ENCODE measurements around the gene TERT.
"Not testable (repeated sequence)": the region's sequence is repeated elsewhere in the genome, so short reads cannot be mapped to it uniquely, and the experiment has no call there.

TERT gene

DNA sequence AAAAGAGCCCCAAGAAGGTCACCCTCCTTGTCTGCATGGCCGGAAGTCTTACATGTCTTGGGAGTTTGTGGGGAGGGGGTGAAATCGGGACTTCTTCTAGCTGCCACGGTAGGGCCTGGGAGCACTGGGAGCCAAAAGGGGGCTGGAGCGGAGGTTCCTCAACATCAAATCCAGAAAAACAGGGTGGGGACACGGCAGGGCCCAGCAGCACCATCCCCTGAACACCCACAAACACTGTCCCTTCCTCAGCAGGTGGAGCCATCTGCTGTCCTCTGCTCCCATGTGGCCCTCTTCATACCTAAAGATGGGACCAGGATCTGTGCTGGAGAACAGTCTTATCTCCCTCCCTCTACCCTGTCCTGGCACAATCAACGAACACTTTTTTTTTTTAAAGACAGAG, 2.7 kb downstream of the TERT start:
- H3K4me3 ChIP-seq (ENCODE audit: low read depth, low read length), result no peak overlapping the region
- TF ChIP-seq, protein P1, sequence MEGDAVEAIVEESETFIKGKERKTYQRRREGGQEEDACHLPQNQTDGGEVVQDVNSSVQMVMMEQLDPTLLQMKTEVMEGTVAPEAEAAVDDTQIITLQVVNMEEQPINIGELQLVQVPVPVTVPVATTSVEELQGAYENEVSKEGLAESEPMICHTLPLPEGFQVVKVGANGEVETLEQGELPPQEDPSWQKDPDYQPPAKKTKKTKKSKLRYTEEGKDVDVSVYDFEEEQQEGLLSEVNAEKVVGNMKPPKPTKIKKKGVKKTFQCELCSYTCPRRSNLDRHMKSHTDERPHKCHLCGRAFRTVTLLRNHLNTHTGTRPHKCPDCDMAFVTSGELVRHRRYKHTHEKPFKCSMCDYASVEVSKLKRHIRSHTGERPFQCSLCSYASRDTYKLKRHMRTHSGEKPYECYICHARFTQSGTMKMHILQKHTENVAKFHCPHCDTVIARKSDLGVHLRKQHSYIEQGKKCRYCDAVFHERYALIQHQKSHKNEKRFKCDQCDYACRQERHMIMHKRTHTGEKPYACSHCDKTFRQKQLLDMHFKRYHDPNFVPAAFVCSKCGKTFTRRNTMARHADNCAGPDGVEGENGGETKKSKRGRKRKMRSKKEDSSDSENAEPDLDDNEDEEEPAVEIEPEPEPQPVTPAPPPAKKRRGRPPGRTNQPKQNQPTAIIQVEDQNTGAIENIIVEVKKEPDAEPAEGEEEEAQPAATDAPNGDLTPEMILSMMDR (IDR thresholded peaks at IDR 0.05; ENCODE audit: insufficient read depth, low read depth, low read length, missing control alignments), result no peak
- DNase-seq (ENCODE audit: low read depth), result no peak

DNA sequence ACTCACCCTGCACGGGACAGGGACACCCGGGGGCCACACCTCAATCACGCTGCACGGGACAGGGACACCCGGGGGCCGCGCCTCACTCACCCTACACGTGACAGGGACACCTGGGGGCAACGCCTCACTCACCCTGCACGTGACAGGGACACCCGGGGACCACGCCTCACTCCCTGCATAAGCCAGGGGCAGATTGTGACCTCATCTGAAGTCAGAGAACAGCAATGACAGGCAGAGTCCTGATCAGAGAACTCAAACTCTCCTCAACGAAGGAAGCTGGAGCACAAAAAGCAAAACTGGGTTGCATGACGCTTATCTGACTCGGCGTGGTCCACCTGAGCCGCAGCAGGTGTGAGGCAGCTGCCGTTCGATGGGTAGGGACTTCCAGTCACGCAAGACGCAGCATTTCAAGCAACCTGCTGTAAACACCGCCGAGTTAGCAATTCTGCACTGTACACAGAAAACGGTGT, 3.2 kb downstream of the TERT start:
- H3K4me3 ChIP-seq (ENCODE audit: low read depth, low read length), result no peak overlapping the region
- TF ChIP-seq, protein P1 (IDR thresholded peaks at IDR 0.05; ENCODE audit: insufficient read depth, low read depth, low read length, missing control alignments), result no peak
- DNase-seq (ENCODE audit: low read depth), result no peak

DNA sequence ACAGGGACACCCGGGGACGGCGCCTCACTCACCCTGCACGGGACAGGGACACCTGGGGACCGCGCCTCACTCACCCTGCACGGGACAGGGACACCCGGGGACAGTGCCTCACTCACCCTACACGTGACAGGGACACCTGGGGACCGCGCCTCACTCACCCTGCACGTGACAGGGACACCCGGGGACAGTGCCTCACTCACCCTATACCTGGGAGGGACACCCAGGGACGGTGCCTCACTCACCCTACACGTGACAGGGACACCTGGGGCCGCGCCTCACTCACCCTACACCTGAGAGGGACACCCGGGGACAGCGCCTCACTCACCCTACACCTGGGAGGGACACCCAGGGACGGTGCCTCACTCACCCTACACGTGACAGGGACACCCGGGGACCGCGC, 3.9 kb downstream of the TERT start:
- H3K4me3 ChIP-seq (ENCODE audit: low read depth, low read length); DNase-seq (ENCODE audit: low read depth): not testable (repeated sequence)

DNA sequence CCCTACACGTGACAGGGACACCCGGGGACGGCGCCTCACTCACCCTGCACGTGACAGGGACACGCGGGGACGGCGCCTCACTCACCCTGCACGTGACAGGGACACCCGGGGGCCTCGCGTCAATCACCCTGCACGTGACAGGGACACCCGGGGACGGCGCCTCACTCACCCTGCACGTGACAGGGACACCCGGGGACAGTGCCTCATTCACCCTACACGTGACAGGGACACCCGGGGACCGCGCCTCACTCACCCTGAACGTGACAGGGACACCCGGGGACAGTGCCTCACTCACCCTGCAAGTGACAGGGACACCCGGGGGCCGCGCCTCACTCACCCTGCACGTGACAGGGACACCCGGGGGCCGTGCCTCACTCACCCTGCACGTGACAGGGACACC, 5.3 kb downstream of the TERT start:
- not testable (repeated sequence) for H3K4me3 ChIP-seq (ENCODE audit: low read depth, low read length); DNase-seq (ENCODE audit: low read depth)

DNA sequence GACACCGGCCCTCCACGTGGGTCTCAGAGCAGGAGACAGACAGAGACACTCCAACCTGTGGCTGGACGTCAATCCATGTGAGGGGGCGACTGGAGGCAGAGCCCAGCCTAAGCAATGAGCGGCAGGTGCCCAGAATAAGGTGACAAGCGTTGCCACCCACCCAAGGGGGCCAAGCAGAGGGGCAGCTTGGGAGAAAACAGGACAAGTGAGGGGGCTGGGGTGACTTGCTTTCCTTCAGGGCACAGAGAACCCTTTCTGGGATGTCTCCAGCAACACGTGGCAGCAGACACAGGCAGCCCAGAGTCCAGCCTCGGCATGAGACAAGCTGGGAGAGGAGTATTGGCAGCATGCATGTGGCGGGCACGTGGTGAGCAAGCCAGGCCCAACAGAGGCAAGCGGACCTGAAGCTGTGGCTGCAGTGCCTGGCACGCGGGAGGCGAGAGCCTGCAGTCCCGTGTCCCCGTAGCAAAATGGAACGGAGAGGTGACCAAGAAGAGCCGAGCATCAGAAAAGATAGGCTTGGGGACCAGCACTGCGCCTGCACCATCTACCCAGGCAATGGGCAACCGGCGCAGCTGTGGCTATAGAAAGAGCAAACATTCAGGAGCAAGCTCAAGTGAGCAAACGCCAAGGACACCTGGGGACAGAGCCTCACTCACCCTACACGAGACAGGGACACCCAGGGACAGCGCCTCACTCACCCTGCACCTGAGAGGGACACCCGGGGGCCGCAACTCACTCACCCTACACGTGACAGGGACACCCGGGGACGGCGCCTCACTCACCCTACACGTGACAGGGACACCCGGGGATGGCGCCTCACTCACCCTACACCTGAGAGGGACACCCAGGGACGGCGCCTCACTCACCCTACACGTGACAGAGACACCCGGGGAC, 6.2 kb downstream of the TERT start:
- no peak for DNase-seq (ENCODE audit: low read depth)
- H3K4me3 ChIP-seq (ENCODE audit: low read depth, low read length), result no peak overlapping the region
- TF ChIP-seq, protein P1 (IDR thresholded peaks at IDR 0.05; ENCODE audit: insufficient read depth, low read depth, low read length, missing control alignments), result no peak

DNA sequence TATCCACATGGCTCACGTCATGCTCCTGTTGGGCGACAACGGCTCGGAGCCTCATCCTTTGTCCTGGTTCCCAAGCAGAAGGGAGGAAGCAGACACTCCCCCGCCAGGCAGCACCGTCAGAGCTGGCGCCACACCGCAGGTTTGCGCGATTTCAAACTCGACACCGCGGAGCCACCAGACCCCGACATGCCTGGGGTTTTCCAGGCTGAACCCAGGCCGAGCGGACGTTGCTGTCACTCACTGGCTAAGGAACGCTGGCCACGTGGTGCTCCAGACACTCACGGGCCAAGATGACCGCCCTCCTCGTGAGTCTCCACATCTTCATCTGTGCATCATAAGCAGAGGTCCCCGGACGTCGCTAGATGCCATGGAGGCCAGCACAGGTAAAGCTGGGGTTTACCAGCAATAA, 9.0 kb downstream of the TERT start:
- no peak for DNase-seq (ENCODE audit: low read depth)
- H3K4me3 ChIP-seq (ENCODE audit: low read depth, low read length), result no peak overlapping the region
- TF ChIP-seq, protein P1 (IDR thresholded peaks at IDR 0.05; ENCODE audit: insufficient read depth, low read depth, low read length, missing control alignments), result no peak

DNA sequence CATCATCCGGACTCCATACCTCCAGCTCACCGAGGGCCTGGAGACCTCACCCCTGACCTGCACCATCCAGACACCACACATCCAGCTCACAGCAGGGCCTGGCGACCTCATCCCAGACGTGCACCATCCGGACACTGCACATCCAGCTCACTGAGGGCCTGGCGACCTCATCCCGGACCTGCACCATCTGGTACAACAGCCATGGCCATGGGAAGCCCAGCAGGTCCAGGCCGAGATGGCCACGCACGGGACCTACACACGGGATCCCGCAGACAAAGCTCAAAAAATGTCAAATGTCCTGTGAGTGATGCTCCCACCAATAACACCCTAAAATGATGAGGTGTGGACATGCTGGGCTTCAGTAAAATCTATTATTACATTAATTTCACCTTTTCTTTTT, 9.7 kb downstream of the TERT start:
- H3K4me3 ChIP-seq (ENCODE audit: low read depth, low read length), result no peak overlapping the region
- TF ChIP-seq, protein P1 (IDR thresholded peaks at IDR 0.05; ENCODE audit: insufficient read depth, low read depth, low read length, missing control alignments), result no peak
- DNase-seq (ENCODE audit: low read depth), result no peak

DNA sequence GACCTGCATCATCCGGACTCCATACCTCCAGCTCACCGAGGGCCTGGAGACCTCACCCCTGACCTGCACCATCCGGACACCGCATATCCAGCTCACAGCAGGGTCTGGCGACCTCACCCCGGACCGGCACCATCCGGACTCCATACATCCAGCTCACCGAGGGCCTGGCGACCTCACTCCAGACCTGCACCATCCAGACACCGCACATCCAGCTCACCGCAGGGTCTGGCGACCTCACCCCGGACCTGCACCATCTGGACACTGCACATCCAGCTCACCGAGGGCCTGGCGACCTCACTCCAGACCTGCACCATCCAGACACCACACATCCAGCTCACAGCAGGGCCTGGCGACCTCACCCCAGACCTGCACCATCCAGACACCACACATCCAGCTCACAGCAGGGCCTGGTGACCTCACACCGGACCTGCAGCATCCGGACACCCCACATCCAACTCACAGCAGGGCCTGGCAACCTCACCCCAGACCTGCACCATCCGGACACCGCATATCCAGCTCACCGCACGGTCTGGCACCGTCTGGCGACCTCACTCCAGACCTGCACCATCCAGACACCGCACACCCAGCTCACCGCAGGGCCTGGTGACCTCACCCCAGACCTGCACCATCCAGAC, 10.4 kb downstream of the TERT start:
- H3K4me3 ChIP-seq (ENCODE audit: low read depth, low read length); DNase-seq (ENCODE audit: low read depth): not testable (repeated sequence)

DNA sequence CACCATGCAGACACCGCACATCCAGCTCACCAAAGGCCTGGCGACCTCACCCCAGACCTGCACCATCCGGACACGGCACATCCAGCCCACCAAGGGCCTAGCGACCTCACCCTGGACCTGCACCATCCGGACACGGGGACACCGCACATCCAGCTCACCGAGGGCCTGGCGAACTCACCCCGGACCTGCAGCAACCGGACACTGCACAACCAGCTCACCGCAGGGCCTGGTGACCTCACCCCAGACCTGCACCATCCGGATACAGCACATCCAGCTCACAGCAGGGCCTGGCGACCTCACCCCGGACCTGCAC, 11.2 kb downstream of the TERT start:
- not testable (repeated sequence) for H3K4me3 ChIP-seq (ENCODE audit: low read depth, low read length); DNase-seq (ENCODE audit: low read depth)

DNA sequence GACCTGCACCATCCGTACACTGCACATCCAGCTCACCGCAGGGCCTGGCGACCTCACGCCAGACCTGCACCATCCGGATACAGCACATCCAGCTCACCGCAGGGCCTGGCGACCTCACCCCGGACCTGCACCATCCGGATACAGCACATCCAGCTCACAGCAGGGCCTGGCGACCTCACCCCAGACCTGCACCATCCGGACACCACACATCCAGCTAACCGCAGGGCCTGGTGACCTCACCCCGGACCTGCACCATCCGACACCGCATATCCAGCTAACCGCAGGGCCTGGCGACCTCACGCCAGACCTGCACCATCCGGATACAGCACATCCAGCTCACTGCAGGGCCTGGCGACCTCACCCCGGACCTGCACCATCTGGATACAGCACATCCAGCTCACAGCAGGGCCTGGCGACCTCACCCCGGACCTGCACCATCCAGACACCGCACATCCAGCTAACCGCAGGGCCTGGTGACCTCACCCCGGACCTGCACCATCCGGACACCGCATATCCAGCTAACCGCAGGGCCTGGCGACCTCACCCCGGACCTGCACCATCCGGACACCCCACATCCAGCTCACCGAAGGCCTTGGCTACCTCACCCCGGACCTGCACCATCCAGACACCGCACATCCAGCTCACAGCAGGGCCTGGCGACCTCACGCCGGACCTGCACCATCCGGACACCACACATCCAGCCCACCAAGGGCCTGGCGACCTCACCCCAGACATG, 11.7 kb downstream of the TERT start:
- not testable (repeated sequence) for H3K4me3 ChIP-seq (ENCODE audit: low read depth, low read length); DNase-seq (ENCODE audit: low read depth)

All from GM12865 (cell line).